Gastroesophageal sphincter (tissue), 4 donors: Measurements from ENCODE around the gene PLEKHG5. TPM values are rescaled to one million over a fixed set of nuclear protein-coding genes. Genes with fewer than 3 reads are reported as not detected.

ENCODE experiments used
- ATAC-seq: fragments of 150-250 bp; one replicate; pipeline ENCODE4 v1.9.1; 2016; ENCODE audit warnings: mild to moderate bottlenecking, moderate library complexity
- H3K27ac ChIP-seq, 4 donors: fragments of 200-600 bp; sonication (generic) in 3 of 4; 1 replicate in 3 of 4; 2 replicates in 1 of 4; pipeline ENCODE4 v1.5.1; 2016 to 2019
- H3K27me3 ChIP-seq: fragments of 200-600 bp; sonication (generic); one replicate; pipeline ENCODE4 v1.5.1; 2019
- H3K36me3 ChIP-seq, 2 donors: fragments of 200-600 bp; sonication (generic); one replicate each; pipeline ENCODE4 v1.5.1; 2019; ENCODE audit warnings: control low read depth in 1 of 2
- H3K4me1 ChIP-seq, 3 donors: fragments of 200-600 bp; sonication (generic); 1 replicate in 2 of 3; 2 replicates in 1 of 3; pipeline ENCODE4 v1.5.1; 2016 to 2019; ENCODE audit warnings: control low read depth in 2 of 3
- H3K4me3 ChIP-seq, 2 donors: fragments of 200-600 bp; sonication (generic); one replicate each; pipeline ENCODE4 v1.5.1; 2019; ENCODE audit warnings: mild to moderate bottlenecking in 1 of 2, moderate library complexity in 1 of 2
- H3K9me3 ChIP-seq, 3 donors: fragments of 200-600 bp; sonication (generic); one replicate each; pipeline ENCODE4 v1.5.1; 2017 to 2019; ENCODE audit warnings: control low read depth in 2 of 3
- EP300 ChIP-seq: sonication (generic); formaldehyde crosslinking; IDR thresholded peaks from one replicate; pipeline ENCODE4 v1.6.1; 2017; ENCODE audit warnings: antibody characterized with exemption, mild to moderate bottlenecking
- POLR2A ChIP-seq, 2 donors: fragments of 450-650 bp; IDR thresholded peaks; one replicate each; pipeline ENCODE4 v1.6.1; 2017; ENCODE audit warnings: antibody characterized with exemption in 2 of 2, mild to moderate bottlenecking in 2 of 2, moderate library complexity in 1 of 2
- POLR2AphosphoS5 ChIP-seq: sonication (generic); formaldehyde crosslinking; IDR thresholded peaks from one replicate; pipeline ENCODE4 v1.6.1; 2017; ENCODE audit warnings: antibody characterized with exemption
- WGBS, 2 donors: methylation state at CpG; one replicate each; pipeline ENCODE4 v1.1.5; 2018; ENCODE audit warnings: low coverage in 1 of 2; 5-methylcytosine and 5-hydroxymethylcytosine counted together
- total RNA-seq, 4 donors: library from RNA; depleted of rRNA; stranded (reverse); fragments of >200 nt; gene quantifications; one replicate each; pipeline ENCODE4 v1.1.0, GENCODE V29; 2016
- TF ChIP-seq, protein P1 (sequence below), 4 experiments: fragments of 200-600 bp in 2 of 4; fragments of 450-650 bp in 2 of 4; sonication (generic) in 1 of 4; IDR thresholded peaks; one replicate each; pipeline ENCODE4 v1.5.1; 2017 to 2019; ENCODE audit warnings: antibody characterized with exemption in 4 of 4, mild to moderate bottlenecking in 2 of 4, moderate library complexity in 2 of 4

PLEKHG5 gene
- total RNA-seq, 4 donors from 2014 or later, result 8.6 to 14.0 (median 11.4) TPM

DNA sequence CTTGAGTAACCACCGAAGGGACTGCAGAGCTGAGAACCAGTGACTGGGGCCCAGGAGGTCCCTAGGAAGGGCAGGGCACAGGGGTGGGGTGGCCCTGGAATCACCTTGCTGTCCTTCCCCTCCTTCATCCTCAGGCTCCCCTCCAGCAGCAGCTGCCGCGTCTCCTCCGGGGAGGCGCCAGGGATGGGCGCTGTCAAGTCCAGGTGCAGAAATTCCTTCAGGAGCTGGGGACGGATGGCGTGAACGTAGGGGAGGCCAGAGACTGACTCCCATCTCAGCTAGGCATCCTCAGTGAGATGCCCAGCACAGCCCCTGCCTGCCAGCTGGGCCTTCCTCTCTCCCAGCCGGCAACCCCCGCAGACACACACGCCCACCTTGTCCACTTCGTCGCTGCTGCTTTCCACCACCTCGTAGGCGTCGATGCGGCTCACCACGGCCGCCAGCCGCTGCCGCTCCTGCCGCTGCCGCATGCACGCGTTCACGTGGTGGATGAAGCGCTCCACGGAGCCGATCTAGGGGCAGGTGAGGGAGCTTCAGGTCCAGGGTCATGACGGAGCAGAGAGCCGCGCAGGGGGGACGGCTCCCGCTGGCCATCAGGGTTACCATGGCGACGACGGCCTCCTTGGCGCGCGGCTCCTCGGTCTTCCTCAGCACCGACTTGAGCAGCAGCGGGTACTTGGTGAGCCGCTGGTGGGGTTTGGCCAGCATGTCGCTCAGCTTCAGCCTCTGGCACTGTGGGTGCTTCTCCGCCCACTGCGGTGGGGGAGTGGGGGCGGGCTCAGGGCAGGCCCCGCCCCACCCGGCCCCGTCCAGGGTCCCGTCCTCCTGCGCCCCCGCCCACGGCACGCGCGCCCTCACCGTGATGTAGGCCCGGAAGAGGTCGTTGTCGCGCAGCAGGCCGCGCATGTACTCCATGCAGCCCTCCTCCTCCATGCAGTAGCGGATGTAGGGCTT is 21.1 kb downstream of the PLEKHG5 start:
- 79 to 80% methylated on average over 1 to 10 of the region's 67 CpGs for WGBS, 2 donors
- H3K36me3 ChIP-seq, result peaks cover 0 to 82% of the 10 kb centered on the region in 2 donors
- no peak for ATAC-seq

DNA sequence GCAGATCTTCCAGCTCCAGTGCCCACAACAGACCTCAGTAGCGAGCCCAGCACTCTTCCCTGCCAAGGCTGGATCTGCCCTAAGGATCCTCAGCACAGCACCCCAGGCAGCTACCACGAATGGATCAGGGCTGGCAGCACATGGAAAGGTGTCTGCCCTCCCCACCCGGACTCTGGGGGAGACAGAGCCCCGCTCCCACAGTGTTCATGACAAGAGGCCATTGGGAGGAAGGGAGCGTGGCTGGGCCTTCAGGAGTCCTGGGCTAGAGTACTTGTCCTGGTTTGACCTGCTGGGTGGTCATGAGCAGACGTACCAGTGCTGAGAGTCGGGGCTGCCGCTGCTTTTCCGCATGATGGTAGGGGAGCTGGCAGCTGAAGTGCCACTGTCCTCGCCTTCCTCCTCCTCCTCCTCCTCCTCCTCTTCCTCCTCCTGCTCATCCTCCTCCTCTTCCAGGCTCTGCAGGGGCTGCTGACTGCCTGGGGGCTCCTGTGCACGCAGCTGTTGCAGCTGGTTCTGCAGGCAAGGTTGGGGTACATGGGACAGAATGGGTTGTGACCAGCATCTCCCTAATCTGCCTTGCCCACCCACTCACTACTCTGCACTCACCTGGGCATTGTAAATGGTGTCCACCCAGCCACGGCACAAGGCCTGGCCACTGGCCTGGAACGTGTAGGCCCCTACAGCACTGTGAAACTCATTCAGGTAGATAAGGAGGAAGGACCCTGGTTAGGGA is 22.6 kb downstream of the PLEKHG5 start:
- Histone ChIP-seq H3K4me1 (no peaks in the 10 kb centered on the region), H3K4me3 (no peak overlapping the region), H3K36me3 (peaks cover 0 to 71% of the 10 kb centered on the region in 2 donors), H3K27ac (no peak overlapping the region), H3K27me3 (peaks cover 42% of the 10 kb centered on the region), H3K9me3 (no peaks in the 10 kb centered on the region)
- WGBS, 2 donors, result 82 to 83% methylated on average over 2 of the region's 13 CpGs
- TF ChIP-seq, protein P1, sequence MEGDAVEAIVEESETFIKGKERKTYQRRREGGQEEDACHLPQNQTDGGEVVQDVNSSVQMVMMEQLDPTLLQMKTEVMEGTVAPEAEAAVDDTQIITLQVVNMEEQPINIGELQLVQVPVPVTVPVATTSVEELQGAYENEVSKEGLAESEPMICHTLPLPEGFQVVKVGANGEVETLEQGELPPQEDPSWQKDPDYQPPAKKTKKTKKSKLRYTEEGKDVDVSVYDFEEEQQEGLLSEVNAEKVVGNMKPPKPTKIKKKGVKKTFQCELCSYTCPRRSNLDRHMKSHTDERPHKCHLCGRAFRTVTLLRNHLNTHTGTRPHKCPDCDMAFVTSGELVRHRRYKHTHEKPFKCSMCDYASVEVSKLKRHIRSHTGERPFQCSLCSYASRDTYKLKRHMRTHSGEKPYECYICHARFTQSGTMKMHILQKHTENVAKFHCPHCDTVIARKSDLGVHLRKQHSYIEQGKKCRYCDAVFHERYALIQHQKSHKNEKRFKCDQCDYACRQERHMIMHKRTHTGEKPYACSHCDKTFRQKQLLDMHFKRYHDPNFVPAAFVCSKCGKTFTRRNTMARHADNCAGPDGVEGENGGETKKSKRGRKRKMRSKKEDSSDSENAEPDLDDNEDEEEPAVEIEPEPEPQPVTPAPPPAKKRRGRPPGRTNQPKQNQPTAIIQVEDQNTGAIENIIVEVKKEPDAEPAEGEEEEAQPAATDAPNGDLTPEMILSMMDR (IDR thresholded peaks at IDR 0.05), result no peak
- TF ChIP-seq POLR2A (IDR thresholded peaks at IDR 0.05) (no peak), POLR2AphosphoS5 (no peak), EP300 (no peak)
- ATAC-seq, result no peak

More for the DNA sequence above, 21.1 kb downstream of the PLEKHG5 start:
- Histone ChIP-seq H3K27me3 (peaks cover 28% of the 10 kb centered on the region), H3K27ac (no peak overlapping the region), H3K4me3 (no peak overlapping the region), H3K9me3 (no peaks in the 10 kb centered on the region), H3K4me1 (no peaks in the 10 kb centered on the region)
- TF ChIP-seq POLR2AphosphoS5, result no peak

DNA sequence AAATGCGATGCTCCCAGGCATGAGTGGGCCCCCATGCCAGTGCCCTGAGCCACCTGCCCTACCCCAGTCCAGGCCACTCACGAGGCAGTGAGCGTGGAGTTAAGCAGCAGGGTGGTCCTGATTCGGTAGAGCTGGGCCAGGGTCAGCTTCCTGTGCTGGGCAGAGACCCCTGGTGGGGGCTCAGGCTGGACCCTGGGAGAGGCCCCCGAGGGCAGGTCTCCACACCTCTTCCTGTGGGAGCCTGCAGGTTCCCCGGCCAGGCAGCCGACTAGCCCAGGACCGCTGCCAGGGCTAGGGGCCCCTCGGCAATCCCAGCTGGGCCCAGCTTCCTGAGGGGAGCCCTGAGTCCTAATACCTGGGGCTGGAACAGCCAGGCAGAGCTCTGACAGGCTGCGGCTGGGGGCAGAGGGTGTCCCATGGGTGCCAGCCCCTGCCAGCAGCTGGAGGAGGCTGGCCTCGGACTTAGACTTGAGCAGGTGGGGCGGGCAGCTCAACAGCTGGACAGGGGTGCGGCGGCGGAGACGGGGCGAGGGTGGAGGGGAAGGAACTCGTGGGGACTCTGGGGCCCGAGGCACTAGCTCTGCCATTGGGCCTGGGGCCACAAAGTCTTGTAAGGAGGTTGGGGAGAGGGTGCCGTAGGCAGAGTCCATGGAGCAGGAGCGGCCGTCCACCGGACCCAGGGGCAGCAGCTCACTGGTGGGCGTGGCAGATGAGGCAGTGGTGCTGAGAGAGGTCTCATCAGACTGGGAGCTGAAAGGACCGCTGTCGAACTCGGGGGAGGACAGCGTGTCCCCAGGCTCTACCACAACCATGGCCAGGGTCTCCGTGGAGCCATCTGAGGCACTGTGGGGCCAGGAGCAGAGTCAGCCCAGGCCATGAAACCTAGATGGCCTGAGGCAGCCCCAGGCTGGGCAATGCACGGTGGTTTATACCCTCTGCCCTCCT is 23.5 kb downstream of the PLEKHG5 start:
- H3K9me3 ChIP-seq, result no peaks in the 10 kb centered on the region
- H3K4me1 ChIP-seq, result no peaks in the 10 kb centered on the region
- H3K36me3 ChIP-seq, result peaks cover 0 to 62% of the 10 kb centered on the region in 2 donors
- WGBS, 2 donors, result 71% methylated on average over 1 of the region's 30 CpGs; no CpG with 5 or more reads in 1 of the 2 donors
- H3K4me3 ChIP-seq, result no peak overlapping the region
- peaks cover 45% of the 10 kb centered on the region for H3K27me3 ChIP-seq
- ATAC-seq, result no peak
- H3K27ac ChIP-seq, result no peak overlapping the region
- TF ChIP-seq EP300, result no peak
- TF ChIP-seq, protein P1 (IDR thresholded peaks at IDR 0.05), result no peak

GRCh38 chr1:6467224-6467623 is 24.2 kb downstream of the PLEKHG5 start:
- ATAC-seq, result no peak
- TF ChIP-seq POLR2AphosphoS5 (no peak), EP300 (no peak), POLR2A (IDR thresholded peaks at IDR 0.05) (no peak)
- TF ChIP-seq, protein P1 (IDR thresholded peaks at IDR 0.05), result no peak
- Histone ChIP-seq H3K9me3 (no peaks in the 10 kb centered on the region), H3K27ac (no peak overlapping the region), H3K27me3 (peaks cover 53% of the 10 kb centered on the region), H3K4me1 (no peaks in the 10 kb centered on the region), H3K36me3 (peaks cover 0 to 62% of the 10 kb centered on the region in 2 donors), H3K4me3 (no peak overlapping the region)
- 90 to 93% methylated on average over 5 to 8 of the region's 12 CpGs for WGBS, 2 donors

DNA sequence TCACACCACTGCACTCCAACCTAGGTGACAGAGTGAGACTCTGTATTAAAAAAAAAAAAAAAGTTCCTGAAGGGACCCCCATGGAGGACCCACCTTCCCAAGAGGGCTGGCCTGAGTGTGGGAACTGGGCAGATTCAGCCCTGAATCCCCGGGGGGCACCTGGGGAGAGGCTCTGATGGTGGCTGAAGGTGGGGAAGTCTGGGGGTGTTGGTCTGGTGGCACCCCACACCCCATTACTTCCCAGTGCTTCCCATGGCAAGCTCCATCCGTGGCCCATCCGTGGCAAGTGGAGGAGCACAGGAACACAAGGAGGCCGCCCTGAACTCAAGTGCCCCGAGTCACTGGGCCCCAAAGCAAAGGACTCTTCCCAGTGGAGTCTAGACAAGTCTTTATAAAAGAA is 24.7 kb downstream of the PLEKHG5 start:
- WGBS, 2 donors, result 100% methylated on average over 1 to 2 of the region's 5 CpGs
- Histone ChIP-seq H3K9me3 (no peaks in the 10 kb centered on the region), H3K4me1 (no peaks in the 10 kb centered on the region), H3K27me3 (peaks cover 58% of the 10 kb centered on the region), H3K27ac (no peak overlapping the region), H3K4me3 (no peak overlapping the region), H3K36me3 (peaks cover 0 to 62% of the 10 kb centered on the region in 2 donors)
- TF ChIP-seq, protein P1 (IDR thresholded peaks at IDR 0.05), result no peak
- no peak for TF ChIP-seq POLR2A (IDR thresholded peaks at IDR 0.05)
- no peak for TF ChIP-seq POLR2AphosphoS5
- ATAC-seq, result no peak
